PC-3 (cell line): ENCODE results near the gene CDH4. TPM values are rescaled to one million over a fixed set of nuclear protein-coding genes. Genes with fewer than 3 reads are reported as not detected.

Source experiments
- ATAC-seq: fragments of 200-7000 bp; cut with Tn5 transposase; 2 replicates; pipeline ENCODE4 v1.9.1; 2020; ENCODE audit warnings: mild to moderate bottlenecking, moderate library complexity
- BruUV-seq: library from RNA; stranded (reverse); fragments of 400-500 nt; replicated peaks from 2 replicates; lab custom pipeline; 2021; lab: Mats Ljungman, UMichigan
- CTCF ChIA-PET: fragments of 300-600 bp; sonication (Branson Sonifier 250); formaldehyde crosslinking; loops from one replicate; lab custom pipeline; 2022; ENCODE audit warnings: antibody characterized with exemption; lab: Charles Lee
- POLR2A ChIA-PET: fragments of 300-600 bp; sonication (Branson Sonifier 250); formaldehyde crosslinking; loops from one replicate; lab custom pipeline; 2022; ENCODE audit warnings: antibody characterized with exemption; ENCODE audit not compliant: unreplicated experiment; lab: Charles Lee
- DNase-seq: peaks from one replicate; pipeline ENCODE4 v3.0.0-alpha.2; 2015
- H2AFZ ChIP-seq: fragments of 300-600 bp; sonication (generic); 2 replicates; pipeline ENCODE4 v1.6.0; 2016; ENCODE audit warnings: antibody characterized with exemption, low read length
- H3F3A ChIP-seq: fragments of 300-600 bp; sonication (generic); one replicate; pipeline ENCODE4 v1.6.0; 2017; ENCODE audit warnings: antibody characterized with exemption, low read length, control low read depth, mild to moderate bottlenecking; ENCODE audit not compliant: unreplicated experiment
- H3K27ac ChIP-seq: fragments of 300-600 bp; sonication (generic); 2 replicates; pipeline ENCODE4 v1.5.1; 2016; ENCODE audit warnings: mild to moderate bottlenecking, low read length
- H3K27me3 ChIP-seq: fragments of 300-600 bp; sonication (generic); 2 replicates; pipeline ENCODE4 v1.6.1; 2016; ENCODE audit warnings: low read length, mixed read lengths
- H3K36me3 ChIP-seq: fragments of 300-600 bp; sonication (generic); 2 replicates; pipeline ENCODE4 v1.6.1; 2016; ENCODE audit warnings: low read depth, mixed run types, low read length, mixed read lengths
- H3K4me1 ChIP-seq: fragments of 300-600 bp; sonication (generic); 2 replicates; pipeline ENCODE4 v1.5.1; 2016; ENCODE audit warnings: low read length; ENCODE audit not compliant: insufficient read depth
- H3K4me2 ChIP-seq: fragments of 300-600 bp; sonication (generic); 2 replicates; pipeline ENCODE4 v1.6.0; 2016; ENCODE audit warnings: low read length
- H3K4me3 ChIP-seq: fragments of 300-600 bp; sonication (generic); 2 replicates; pipeline ENCODE4 v1.5.1; 2016; ENCODE audit warnings: mild to moderate bottlenecking, low read length, mixed read lengths
- H3K79me2 ChIP-seq: fragments of 300-600 bp; sonication (generic); 2 replicates; pipeline ENCODE4 v1.6.1; 2017; ENCODE audit warnings: low read length, mixed read lengths
- H3K9ac ChIP-seq: fragments of 300-600 bp; sonication (generic); 2 replicates; pipeline ENCODE4 v1.6.0; 2016; ENCODE audit warnings: mild to moderate bottlenecking, low read length
- H3K9me2 ChIP-seq: fragments of 300-600 bp; sonication (generic); replicated peaks from 2 replicates; pipeline ENCODE4 v1.6.1; 2016; ENCODE audit warnings: mixed run types, low read length, mixed read lengths
- H3K9me3 ChIP-seq: fragments of 300-600 bp; sonication (generic); 2 replicates; pipeline ENCODE4 v1.6.1; 2016; ENCODE audit warnings: low read length, mixed read lengths
- H4K20me1 ChIP-seq: fragments of 300-600 bp; sonication (generic); 2 replicates; pipeline ENCODE4 v1.6.1; 2016; ENCODE audit warnings: low read length, mixed read lengths
- CTCF ChIP-seq: fragments of 300-600 bp; sonication (generic); conservative IDR thresholded peaks from 2 replicates; pipeline ENCODE4 v1.5.1; 2017; ENCODE audit warnings: antibody characterized with exemption, low read depth, mild to moderate bottlenecking, low read length
- EZH2 ChIP-seq: fragments of 300-600 bp; sonication (generic); IDR thresholded peaks from one replicate; pipeline ENCODE4 v1.6.1; 2017; ENCODE audit warnings: antibody characterized with exemption, mild to moderate bottlenecking, low read length; ENCODE audit not compliant: unreplicated experiment
- EZH2phosphoT487 ChIP-seq: fragments of 300-600 bp; sonication (generic); IDR thresholded peaks from 2 replicates; pipeline ENCODE4 v1.6.1; 2018; ENCODE audit warnings: mild to moderate bottlenecking, antibody characterized with exemption, low read length, borderline replicate concordance
- intact Hi-C: fragments of 100-400 bp; cut with micrococcal nuclease; formaldehyde crosslinking; loops from 2 replicates; pipeline ENCODE4 v1.9.0; 2023
- total RNA-seq: library from RNA; depleted of rRNA; stranded (reverse); fragments of >200 nt; gene quantifications from 2 replicates; pipeline ENCODE4 v1.2.3, GENCODE V29; 2014

CDH4 gene
- total RNA-seq, 1 experiment from 2014 or later, result not detected

DNA sequence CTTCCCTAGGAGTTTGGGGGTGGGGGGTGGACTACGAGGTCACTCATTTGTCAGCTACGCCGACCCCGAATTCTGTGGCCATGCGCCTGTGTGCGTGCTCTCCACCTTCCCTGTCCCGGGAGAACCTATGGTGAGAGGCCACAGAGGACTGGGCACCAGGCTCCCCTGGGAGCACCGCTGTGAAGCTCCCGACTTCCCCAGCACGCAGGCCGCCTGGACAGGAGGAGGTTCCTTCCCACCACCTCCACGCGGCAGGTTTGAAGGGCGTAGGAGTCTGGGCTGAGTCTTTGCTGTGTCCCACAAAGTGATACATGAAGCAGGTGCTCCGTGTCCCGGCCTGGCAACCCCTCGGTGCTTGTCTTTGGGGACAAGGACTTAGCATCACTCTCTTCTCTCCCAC is 107.2 kb downstream of the CDH4 start:
- no peaks in the 10 kb centered on the region for H3F3A ChIP-seq
- no peak overlapping the region for H3K9ac ChIP-seq
- H3K9me2 ChIP-seq, result no peaks in the 10 kb centered on the region
- no peaks in the 10 kb centered on the region for H3K79me2 ChIP-seq
- H3K9me3 ChIP-seq, result no peaks in the 10 kb centered on the region
- ChIA-PET CTCF (no interaction called here), POLR2A (no interaction called here)
- H4K20me1 ChIP-seq, result no peaks in the 10 kb centered on the region
- no peak overlapping the region for H2AFZ ChIP-seq
- H3K27me3 ChIP-seq, result peaks cover 72% of the 10 kb centered on the region
- H3K4me2 ChIP-seq, result no peak overlapping the region
- no peaks in the 10 kb centered on the region for H3K36me3 ChIP-seq
- H3K4me1 ChIP-seq, result no peaks in the 10 kb centered on the region
- DNase-seq, result no peak
- H3K27ac ChIP-seq, result no peak overlapping the region
- intact Hi-C loops, result no loop called here
- TF ChIP-seq CTCF, result no peak
- no peak for TF ChIP-seq EZH2
- TF ChIP-seq EZH2phosphoT487, result no peak
- BruUV-seq, result no TSS peak
- H3K4me3 ChIP-seq, result no peak overlapping the region
- ATAC-seq, result no peak

DNA sequence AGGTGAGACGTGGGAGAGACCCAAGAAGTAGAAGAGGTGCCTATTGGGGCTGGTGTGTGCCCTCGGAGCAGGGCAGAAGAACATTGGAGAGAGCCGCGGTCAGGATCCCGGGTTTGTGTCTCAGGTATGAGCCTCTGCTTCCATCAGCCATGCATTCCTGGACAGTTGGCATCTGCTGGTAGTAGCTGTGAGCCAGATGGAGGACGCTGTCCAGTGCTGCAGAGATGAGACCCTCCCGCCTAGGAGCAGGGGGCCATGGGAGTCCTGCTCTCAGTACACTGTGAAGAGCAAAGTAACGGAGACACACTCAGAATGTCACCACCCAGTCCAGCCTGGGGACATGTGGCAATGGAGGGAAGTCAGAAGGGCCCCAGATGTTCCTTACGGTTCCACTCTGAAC is 108.2 kb downstream of the CDH4 start:
- Histone ChIP-seq H3K9me2 (no peaks in the 10 kb centered on the region), H3K4me3 (no peak overlapping the region), H3K79me2 (no peaks in the 10 kb centered on the region), H3K36me3 (no peaks in the 10 kb centered on the region), H4K20me1 (no peaks in the 10 kb centered on the region), H3K4me2 (no peak overlapping the region), H3K9ac (no peak overlapping the region), H3K27ac (no peak overlapping the region), H3K4me1 (no peaks in the 10 kb centered on the region), H3F3A (no peaks in the 10 kb centered on the region), H3K9me3 (no peaks in the 10 kb centered on the region), H2AFZ (no peak overlapping the region), H3K27me3 (peaks cover 69% of the 10 kb centered on the region)
- no TSS peak for BruUV-seq
- ChIA-PET POLR2A (no interaction called here), CTCF (no interaction called here)
- DNase-seq (no peak), ATAC-seq (no peak)
- intact Hi-C loops, result no loop called here
- TF ChIP-seq CTCF (no peak), EZH2phosphoT487 (no peak), EZH2 (no peak)

- intact Hi-C loops, result no loop called here
- Histone ChIP-seq H3K9me3 (no peaks in the 10 kb centered on the region), H3K27ac (no peak overlapping the region), H2AFZ (no peak overlapping the region), H4K20me1 (no peaks in the 10 kb centered on the region), H3F3A (no peaks in the 10 kb centered on the region), H3K79me2 (no peaks in the 10 kb centered on the region), H3K36me3 (no peaks in the 10 kb centered on the region), H3K27me3 (peaks cover 64% of the 10 kb centered on the region), H3K4me3 (no peak overlapping the region), H3K4me1 (no peaks in the 10 kb centered on the region), H3K9ac (no peak overlapping the region), H3K4me2 (no peak overlapping the region), H3K9me2 (no peaks in the 10 kb centered on the region)
- TF ChIP-seq CTCF (no peak), EZH2 (no peak), EZH2phosphoT487 (no peak)
- no TSS peak for BruUV-seq
- CTCF ChIA-PET, result no interaction called here
- ATAC-seq (no peak), DNase-seq (no peak)
- POLR2A ChIA-PET, result no interaction called here
These were observed 108.9 kb downstream of the CDH4 start for GRCh38 chr20:61360940-61361339.
